ENCODE results near the gene BCL2L12.

BCL2L12 gene

GRCh38 chr19:49687150-49687549, 21.4 kb downstream of the BCL2L12 start:
- no peak for ATAC-seq

GRCh38 chr19:49687566-49688316, 22.0 kb downstream of the BCL2L12 start:
- no peak for ATAC-seq

GRCh38 chr19:49688531-49689132, 22.9 kb downstream of the BCL2L12 start:
- no peak for ATAC-seq

- ATAC-seq = peak; percentile 21 to 27
Measured at GRCh38 chr19:49689133-49690078, 23.7 kb downstream of the BCL2L12 start, which contains the start of gene ADM5. Gene ADM5 (plus strand): TSS chr19:49689594. CDS start chr19:49689838, 244 bp downstream.

- ATAC-seq = peak; percentile 4 to 7
Measured at GRCh38 chr19:49690079-49690655, 24.4 kb downstream of the BCL2L12 start.

GRCh38 chr19:49690656-49691242, 25.0 kb downstream of the BCL2L12 start, which contains the start of gene CPT1C:
Gene CPT1C (plus strand): TSS chr19:49691116. CDS start chr19:49692253, 1,137 bp downstream.
- ATAC-seq = peak; percentile 63 to 65

- peak; percentile 14 to 31 for ATAC-seq
Measured at GRCh38 chr19:49691243-49692146, 25.8 kb downstream of the BCL2L12 start.

- ATAC-seq = no peak
Measured at GRCh38 chr19:49692147-49692506, 26.4 kb downstream of the BCL2L12 start.

- ATAC-seq = no peak
Measured at GRCh38 chr19:49696115-49696514, 30.4 kb downstream of the BCL2L12 start.

GRCh38 chr19:49696865-49697264, 31.1 kb downstream of the BCL2L12 start:
- no peak for ATAC-seq

- ATAC-seq = no peak
Measured at GRCh38 chr19:49699364-49699763, 33.6 kb downstream of the BCL2L12 start.

GRCh38 chr19:49700563-49700962, 34.8 kb downstream of the BCL2L12 start:
- ATAC-seq = no peak

- no peak for ATAC-seq
Measured at GRCh38 chr19:49701271-49701786, 35.6 kb downstream of the BCL2L12 start.

GRCh38 chr19:49704888-49705642, 39.3 kb downstream of the BCL2L12 start:
- ATAC-seq = no peak

- no peak for ATAC-seq
Measured at GRCh38 chr19:49705919-49706318, 40.2 kb downstream of the BCL2L12 start.

- no peak for ATAC-seq
Measured at GRCh38 chr19:49710372-49710951, 44.7 kb downstream of the BCL2L12 start.

GRCh38 chr19:49712397-49712859, 46.7 kb downstream of the BCL2L12 start:
- no peak for ATAC-seq

GRCh38 chr19:49713236-49713845, 47.6 kb downstream of the BCL2L12 start:
- no peak for ATAC-seq

- ATAC-seq = no peak
Measured at GRCh38 chr19:49716154-49716553, 50.4 kb downstream of the BCL2L12 start.

Data from activated CD4-positive, CD25-positive, alpha-beta regulatory T cell treated with anti-CD3 and anti-CD28 coated beads, Interleukin-2, amount 50 U/mL, for 24 hours (primary cell).